HepG2 (cell line): Measurements from ENCODE around the gene PDPK1. TPM values are rescaled to one million over a fixed set of nuclear protein-coding genes. Genes with fewer than 3 reads are reported as not detected.
A peak's percentile ranks its signal among the peaks of the same experiment; 100 is the strongest.

Experiments
- AKAP8 ChIP-seq: sonication (generic); formaldehyde crosslinking; IDR thresholded peaks from 2 replicates; pipeline ENCODE4 v1.5.1; 2020; ENCODE audit warnings: mild to moderate bottlenecking, missing genetic modification reagents
- ARNTL ChIP-seq: sonication (generic); formaldehyde crosslinking; IDR thresholded peaks from 2 replicates; pipeline ENCODE4 v1.4.0; 2020; ENCODE audit warnings: mild to moderate bottlenecking, missing genetic modification reagents
- BHLHE40 ChIP-seq: IDR thresholded peaks from 2 replicates; pipeline ENCODE4 v1.6.1; 2011; ENCODE audit warnings: low read length, improper control_type of control experiment
- CENPX ChIP-seq: sonication (generic); formaldehyde crosslinking; IDR thresholded peaks from 2 replicates; pipeline ENCODE4 v1.9.0; 2021; ENCODE audit warnings: mild to moderate bottlenecking, missing genetic modification reagents, moderate library complexity
- CERS6 ChIP-seq: sonication (generic); formaldehyde crosslinking; IDR thresholded peaks from 2 replicates; pipeline ENCODE4 v1.5.0; 2020; ENCODE audit warnings: missing genetic modification reagents
- HNRNPUL1 ChIP-seq: fragments of 200-400 bp; formaldehyde crosslinking; IDR thresholded peaks from 2 replicates; pipeline ENCODE4 v1.6.1; 2017; ENCODE audit warnings: low read depth, mild to moderate bottlenecking, low read length, moderate library complexity
- KMT2B ChIP-seq: IDR thresholded peaks from 2 replicates; pipeline ENCODE4 v1.6.1; 2016; ENCODE audit warnings: missing genetic modification reagents, missing compliant biosample characterization
- PCBP2 ChIP-seq: fragments of 200-400 bp; formaldehyde crosslinking; optimal IDR thresholded peaks from 2 replicates; pipeline ENCODE3; 2018; ENCODE audit warnings: low read length, low read depth; ENCODE audit not compliant: poor library complexity, severe bottlenecking
- RNF219 ChIP-seq: sonication (generic); formaldehyde crosslinking; IDR thresholded peaks from 2 replicates; pipeline ENCODE4 v1.5.0; 2020; ENCODE audit warnings: mild to moderate bottlenecking, missing genetic modification reagents
- SOX6 ChIP-seq, 2 experiments: fragments of 450-650 bp in 1 of 2; sonication (generic) in 1 of 2; formaldehyde crosslinking in 1 of 2; IDR thresholded peaks; 2 replicates each; pipeline versions ENCODE4 v1.4.0 to v1.6.1; 2017 to 2020; ENCODE audit warnings: antibody characterized with exemption in 1 of 2, mild to moderate bottlenecking in 1 of 2, missing genetic modification reagents in 1 of 2
- SYNCRIP ChIP-seq: fragments of 200-400 bp; formaldehyde crosslinking; IDR thresholded peaks from 2 replicates; pipeline ENCODE4 v1.6.1; 2018; ENCODE audit warnings: mild to moderate bottlenecking, low read depth, low read length; ENCODE audit not compliant: insufficient read depth
- ZBTB46 ChIP-seq: sonication (generic); formaldehyde crosslinking; IDR thresholded peaks from 2 replicates; pipeline ENCODE4 v1.4.0; 2020; ENCODE audit warnings: mild to moderate bottlenecking, missing genetic modification reagents, borderline replicate concordance
- ZFP62 ChIP-seq: sonication (generic); formaldehyde crosslinking; IDR thresholded peaks from 2 replicates; pipeline ENCODE4 v1.4.0; 2020; ENCODE audit warnings: missing genetic modification reagents
- ZFYVE20 ChIP-seq: sonication (generic); formaldehyde crosslinking; IDR thresholded peaks from 2 replicates; pipeline ENCODE4 v1.8.0; 2023; ENCODE audit warnings: low read depth, mild to moderate bottlenecking, moderate library complexity, missing genetic modification reagents, borderline replicate concordance
- ZNF101 ChIP-seq: sonication (generic); formaldehyde crosslinking; IDR thresholded peaks from 2 replicates; pipeline ENCODE4 v1.4.0; 2020; ENCODE audit warnings: mild to moderate bottlenecking, low read depth, missing genetic modification reagents, borderline replicate concordance
- ZNF143 ChIP-seq: sonication (generic); formaldehyde crosslinking; IDR thresholded peaks from 2 replicates; pipeline ENCODE4 v1.4.0; 2020; ENCODE audit warnings: missing genetic modification reagents
- ZNF207 ChIP-seq: fragments of 450-650 bp; IDR thresholded peaks from 2 replicates; pipeline ENCODE4 v1.6.1; 2016; ENCODE audit warnings: antibody characterized with exemption, borderline replicate concordance
- ZNF326 ChIP-seq: sonication (generic); formaldehyde crosslinking; IDR thresholded peaks from 2 replicates; pipeline ENCODE4 v1.4.0; 2020; ENCODE audit warnings: missing genetic modification reagents, borderline replicate concordance
- ZNF503 ChIP-seq: sonication (generic); formaldehyde crosslinking; IDR thresholded peaks from 2 replicates; pipeline ENCODE4 v1.4.0; 2020; ENCODE audit warnings: missing genetic modification reagents
- ZNF557 ChIP-seq: sonication (generic); formaldehyde crosslinking; IDR thresholded peaks from 2 replicates; pipeline ENCODE4 v1.4.0; 2020; ENCODE audit warnings: missing genetic modification reagents
- ZNF775 ChIP-seq: sonication (generic); formaldehyde crosslinking; IDR thresholded peaks from 2 replicates; pipeline ENCODE4 v1.4.0; 2020; ENCODE audit warnings: missing genetic modification reagents, mild to moderate bottlenecking, moderate library complexity, borderline replicate concordance
- ZSCAN9 ChIP-seq: IDR thresholded peaks from 2 replicates; pipeline ENCODE4 v1.6.1; 2016; ENCODE audit warnings: borderline replicate concordance
- polyA plus RNA-seq, 8 experiments: library from polyadenylated mRNA; depleted of rRNA in 3 of 8; stranded (reverse) in 7 of 8; unstranded in 1 of 8; fragments of >200 nt; fragmentation: Illumina TruSeq in 4 of 8; extraction: Trizol in 4 of 8; gene quantifications; 2 replicates each; pipeline versions ENCODE4 v1.2.1 to v1.2.3, GENCODE V29; 2011 to 2016; ENCODE audit warnings: low read depth in 4 of 8, missing spikeins in 1 of 8, mixed read lengths in 1 of 8; ENCODE audit not compliant: insufficient read depth in 1 of 8
- total RNA-seq, 5 experiments: library from RNA; depleted of rRNA; stranded (reverse); fragments of >200 nt; fragmentation: Illumina TruSeq; extraction: Trizol; gene quantifications; 2 replicates each; pipeline ENCODE4 v1.2.3, GENCODE V29; 2016; ENCODE audit warnings: low read depth in 1 of 5

PDPK1 gene
- total and polyA plus RNA-seq, 2 of the 13 experiments (the other 11 are each of a cell fraction or from before 2014, with no cell fraction given) = 59.6 to 129 TPM

DNA sequence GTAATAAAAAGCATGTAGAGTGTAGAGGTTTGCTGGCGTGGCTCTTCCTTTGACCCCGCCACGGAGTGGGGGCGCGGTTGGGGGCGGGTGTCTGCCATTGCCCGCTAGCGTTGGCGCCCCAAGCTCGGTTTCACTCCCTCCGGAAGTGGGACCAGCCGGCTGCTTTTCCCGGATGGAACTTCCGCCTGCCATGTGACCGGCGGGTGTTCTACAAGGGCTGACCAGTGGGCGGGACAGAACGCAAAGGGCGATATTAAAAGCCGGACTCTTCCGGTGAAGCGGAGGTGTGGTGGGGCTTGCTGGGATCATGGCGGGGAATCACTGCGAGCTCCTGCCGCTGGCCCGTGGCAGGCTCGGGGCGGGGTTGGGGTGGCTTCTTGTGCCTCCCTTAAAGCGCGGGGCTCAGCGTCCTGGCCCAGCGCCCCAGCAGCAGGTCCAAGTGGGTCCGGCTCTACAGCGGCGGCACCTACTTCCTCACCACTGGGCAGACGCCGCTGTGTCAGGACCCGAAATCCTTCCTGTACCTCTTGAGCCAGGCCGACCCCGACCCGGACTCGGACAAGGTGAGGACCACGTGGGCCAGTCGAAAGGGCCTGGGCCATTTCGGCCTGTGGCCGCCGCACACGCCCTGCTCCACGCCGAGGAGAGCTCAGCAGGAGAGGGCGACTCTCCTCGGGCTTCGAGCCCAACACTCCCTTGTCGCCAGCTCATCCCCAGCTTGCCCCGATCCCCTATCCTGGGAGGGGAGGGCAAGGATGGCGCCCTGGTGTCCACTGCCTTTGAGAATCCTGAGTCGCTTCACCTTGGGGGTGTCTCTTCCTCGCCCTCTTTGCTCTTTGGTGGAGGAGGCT lies 65.6 kb downstream of the PDPK1 start (continued):
- TF ChIP-seq ZBTB46 (CRISPR knock-in tag) (0 out of 2 replicates have a peak, but pooled peaks have one; percentile 53), CENPX (no peak), KMT2B (CRISPR knock-in tag) (peak; percentile 96), SYNCRIP (no peak), HNRNPUL1 (peak; percentile 76; the same call in 1 of the 2 replicates), SOX6 (IDR thresholded peaks at IDR 0.05) (no peak), SOX6 (CRISPR knock-in tag; IDR thresholded peaks at IDR 0.05) (peak; percentile 74), ZNF326 (peak; percentile 78), ZFYVE20 (CRISPR knock-in tag) (0 out of 2 replicates have a peak, but pooled peaks have one; percentile 26), PCBP2 (no peak), ZFP62 (CRISPR knock-in tag) (peak; percentile 43; the same call in 1 of the 2 replicates), AKAP8 (CRISPR knock-in tag) (peak; percentile 99), ZNF143 (CRISPR knock-in tag) (peak; percentile 81), ZSCAN9 (CRISPR knock-in tag) (peak; percentile 87; the same call in 1 of the 2 replicates), ZNF775 (CRISPR knock-in tag) (peak; percentile 63; the same call in 1 of the 2 replicates), CERS6 (no peak), ZNF101 (CRISPR knock-in tag) (no peak; the same call in 1 of the 2 replicates), ZNF207 (no peak), ZNF503 (peak; percentile 77; the same call in 1 of the 2 replicates), RNF219 (CRISPR knock-in tag) (0 out of 2 replicates have a peak, but pooled peaks have one; percentile 56), ARNTL (CRISPR knock-in tag) (peak; percentile 85), BHLHE40 (no peak; the same call in 1 of the 2 replicates), ZNF557 (CRISPR knock-in tag) (no peak)
